IPS-11a (cell line): ENCODE data around the gene SLC39A11.
"Not testable (repeated sequence)": the region's sequence is repeated elsewhere in the genome, so short reads cannot be mapped to it uniquely, and the experiment has no call there.

Experiments used
- H3K4me3 ChIP-seq: one replicate; pipeline ENCODE4 v1.5.1; 2013; ENCODE audit warnings: low read depth, low read length, control low read depth

SLC39A11 gene

GRCh38 chr17:72804949-72805707, 287.4 kb downstream of the SLC39A11 start:
- no peak overlapping the region for H3K4me3 ChIP-seq

GRCh38 chr17:72802726-72803125, 289.8 kb downstream of the SLC39A11 start:
- H3K4me3 ChIP-seq, result no peak overlapping the region

GRCh38 chr17:72797142-72797541, 295.3 kb downstream of the SLC39A11 start:
- H3K4me3 ChIP-seq, result no peak overlapping the region

GRCh38 chr17:72795941-72796340, 296.5 kb downstream of the SLC39A11 start:
- no peak overlapping the region for H3K4me3 ChIP-seq

- H3K4me3 ChIP-seq, result no peak overlapping the region
Measured at GRCh38 chr17:72794152-72794551, 298.3 kb downstream of the SLC39A11 start.

GRCh38 chr17:72792771-72793170, 299.7 kb downstream of the SLC39A11 start:
- H3K4me3 ChIP-seq, result no peak overlapping the region

GRCh38 chr17:72790190-72790589, 302.3 kb downstream of the SLC39A11 start:
- H3K4me3 ChIP-seq, result no peak overlapping the region

GRCh38 chr17:72789711-72790110, 302.8 kb downstream of the SLC39A11 start:
- no peak overlapping the region for H3K4me3 ChIP-seq

GRCh38 chr17:72788950-72789585, 303.4 kb downstream of the SLC39A11 start:
- no peak overlapping the region for H3K4me3 ChIP-seq

GRCh38 chr17:72786209-72786608, 306.3 kb downstream of the SLC39A11 start:
- no peak overlapping the region for H3K4me3 ChIP-seq

GRCh38 chr17:72782985-72783701, 309.3 kb downstream of the SLC39A11 start:
- H3K4me3 ChIP-seq, result no peak overlapping the region

GRCh38 chr17:72782437-72782836, 310.1 kb downstream of the SLC39A11 start:
- H3K4me3 ChIP-seq, result not testable (repeated sequence)

- no peak overlapping the region for H3K4me3 ChIP-seq
Measured at GRCh38 chr17:72778169-72779151, 314.0 kb downstream of the SLC39A11 start.

GRCh38 chr17:72775919-72776318, 316.6 kb downstream of the SLC39A11 start:
- H3K4me3 ChIP-seq, result no peak overlapping the region

- H3K4me3 ChIP-seq, result no peak overlapping the region
Measured at GRCh38 chr17:72775237-72775636, 317.3 kb downstream of the SLC39A11 start.

- H3K4me3 ChIP-seq, result no peak overlapping the region
Measured at GRCh38 chr17:72774236-72774635, 318.3 kb downstream of the SLC39A11 start.

GRCh38 chr17:72773225-72773624, 319.3 kb downstream of the SLC39A11 start:
- not testable (repeated sequence) for H3K4me3 ChIP-seq

- H3K4me3 ChIP-seq, result no peak overlapping the region
Measured at GRCh38 chr17:72772331-72772821, 320.1 kb downstream of the SLC39A11 start.

GRCh38 chr17:72771734-72772133, 320.8 kb downstream of the SLC39A11 start:
- H3K4me3 ChIP-seq, result no peak overlapping the region

- H3K4me3 ChIP-seq, result no peak overlapping the region
Measured at GRCh38 chr17:72766761-72767356, 325.6 kb downstream of the SLC39A11 start.
